A549 (cell line): ENCODE measurements around the gene TIGD2. TPM values are rescaled to one million over a fixed set of nuclear protein-coding genes. Genes with fewer than 3 reads are reported as not detected.

Source experiments
- ATAC-seq, 2 experiments: fragments of 200-7000 bp in 1 of 2; fragments of >200 bp in 1 of 2; cut with Nextera tagmentation in 1 of 2; cut with Tn5 transposase in 1 of 2; 3 replicates each; pipeline versions ENCODE4 v1.8.0 to v1.9.1; 2018 to 2020; ENCODE audit warnings: mild to moderate bottlenecking in 1 of 2, moderate library complexity in 1 of 2
- CTCF ChIA-PET: fragments of 300-600 bp; sonication (Branson Sonifier 250); formaldehyde crosslinking; extraction: SDS; loops from one replicate; lab custom pipeline; 2021; ENCODE audit warnings: antibody characterized with exemption, inconsistent platforms; lab: Yijun Ruan, JAX
- POLR2A ChIA-PET: fragments of 350-600 bp; formaldehyde crosslinking; extraction: SDS; loops from one replicate; lab custom pipeline; 2021; ENCODE audit warnings: antibody characterized with exemption, inconsistent platforms; lab: Yijun Ruan, JAX
- DNase-seq, 2 experiments: peaks; one replicate each; pipeline versions ENCODE4 v3.0.0 to v3.0.0-alpha.2; 2011 to 2016; ENCODE audit warnings: low read depth in 1 of 2, low spot score in 1 of 2
- FAIRE-seq: peaks from 2 replicates; lab custom pipeline; 2011; peaks lifted over from hg19 to GRCh38; lab: Jason Lieb, UNC
- H3K27ac ChIP-seq, 2 experiments: fragments of >200 bp; sonication (Bioruptor Twin); formaldehyde crosslinking; 3 replicates each; pipeline ENCODE4 v1.5.1; 2016 to 2017
- H3K4me1 ChIP-seq: fragments of >200 bp; sonication (Bioruptor Twin); formaldehyde crosslinking; 3 replicates; pipeline ENCODE4 v1.6.1; 2016
- H3K4me2 ChIP-seq: fragments of >200 bp; sonication (Bioruptor Twin); formaldehyde crosslinking; 3 replicates; pipeline ENCODE4 v1.6.1; 2016
- H3K4me3 ChIP-seq: fragments of >200 bp; sonication (Bioruptor Twin); formaldehyde crosslinking; 3 replicates; pipeline ENCODE4 v1.5.1; 2016
- H3K9me3 ChIP-seq: fragments of >200 bp; sonication (Bioruptor Twin); formaldehyde crosslinking; 3 replicates; pipeline ENCODE4 v1.6.1; 2016
- CHD2 ChIP-seq: fragments of 150-350 bp; IDR thresholded peaks from 2 replicates; pipeline ENCODE4 v1.6.1; 2014; ENCODE audit warnings: low read length; ENCODE audit not compliant: partially characterized antibody
- ELK1 ChIP-seq: fragments of 150-350 bp; IDR thresholded peaks from 2 replicates; pipeline ENCODE4 v1.6.1; 2014; ENCODE audit warnings: low read depth, mild to moderate bottlenecking, low read length
- EP300 ChIP-seq, 2 experiments: fragments of >200 bp; sonication (Bioruptor Twin); formaldehyde crosslinking; IDR thresholded peaks; 2 replicates in 1 of 2; 3 replicates in 1 of 2; pipeline ENCODE4 v1.6.1; 2016 to 2017
- HEYL ChIP-seq: fragments of 250-450 bp; sonication (Bioruptor Pico); IDR thresholded peaks from 2 replicates; pipeline ENCODE4 v1.8.0; 2021; ENCODE audit warnings: mild to moderate bottlenecking, moderate library complexity
- HMGXB4 ChIP-seq: fragments of 250-450 bp; sonication (Bioruptor Pico); IDR thresholded peaks from 2 replicates; pipeline ENCODE4 v1.5.0; 2021; ENCODE audit warnings: mild to moderate bottlenecking, moderate library complexity, borderline replicate concordance
- HOXB13 ChIP-seq: fragments of 250-450 bp; sonication (Bioruptor Pico); IDR thresholded peaks from 2 replicates; pipeline ENCODE4 v1.5.0; 2020; ENCODE audit warnings: low read depth, mild to moderate bottlenecking, moderate library complexity
- JUN ChIP-seq, 2 experiments: fragments of >200 bp; sonication (Bioruptor Twin); formaldehyde crosslinking; IDR thresholded peaks; 2 replicates in 1 of 2; 3 replicates in 1 of 2; pipeline ENCODE4 v1.6.1; 2016 to 2017
- KDM5A ChIP-seq: fragments of 200-600 bp; sonication (generic); IDR thresholded peaks from 2 replicates; pipeline ENCODE4 v1.6.1; 2016; ENCODE audit warnings: antibody characterized with exemption, mild to moderate bottlenecking
- MAZ ChIP-seq: fragments of 150-350 bp; IDR thresholded peaks from 2 replicates; pipeline ENCODE4 v1.6.1; 2014; ENCODE audit warnings: antibody characterized with exemption, low read depth, low read length, borderline replicate concordance
- NPAS2 ChIP-seq: fragments of 250-450 bp; sonication (Bioruptor Pico); IDR thresholded peaks from 2 replicates; pipeline ENCODE4 v1.8.0; 2022; ENCODE audit warnings: mild to moderate bottlenecking, moderate library complexity, borderline replicate concordance
- RARB ChIP-seq: fragments of 250-450 bp; sonication (Bioruptor Pico); IDR thresholded peaks from 2 replicates; pipeline ENCODE4 v1.8.0; 2021; ENCODE audit warnings: mild to moderate bottlenecking, moderate library complexity
- REST ChIP-seq: fragments of 200-600 bp; sonication (generic); IDR thresholded peaks from 2 replicates; pipeline ENCODE4 v1.6.1; 2016; ENCODE audit warnings: antibody characterized with exemption, mild to moderate bottlenecking, moderate library complexity
- SREBF2 ChIP-seq: fragments of 450-650 bp; IDR thresholded peaks from 2 replicates; pipeline ENCODE4 v1.6.1; 2014; ENCODE audit warnings: mild to moderate bottlenecking, moderate library complexity
- ZSCAN20 ChIP-seq: fragments of 250-450 bp; sonication (Bioruptor Pico); IDR thresholded peaks from 2 replicates; pipeline ENCODE4 v1.8.0; 2022; ENCODE audit warnings: mild to moderate bottlenecking, moderate library complexity
- WGBS: methylation state at CpG from one replicate; pipeline ENCODE4 v1.1.6; 2017; ENCODE audit errors: missing lambda C conversion rate; 5-methylcytosine and 5-hydroxymethylcytosine counted together
- polyA plus RNA-seq, 4 experiments: library from polyadenylated mRNA; depleted of rRNA in 3 of 4; stranded (reverse); fragments of >200 nt; fragmentation: RNase III in 1 of 4; extraction: RNeasy Plus Mini Kit Qiagen cat#74134 plus additional on column Dnase treatment in 1 of 4; gene quantifications; 2 replicates in 3 of 4; 3 replicates in 1 of 4; pipeline ENCODE4 v1.2.3, GENCODE V29; 2011 to 2017

The TIGD2 gene
- polyA plus RNA-seq, 2 of the 4 experiments (the other 2 are of a cell fraction): 6.6 to 10.7 TPM

- TF ChIP-seq REST (no peak), NPAS2 (CRISPR knock-in tag) (no peak), RARB (CRISPR knock-in tag) (no peak)
- TF ChIP-seq, all 56 proteins: peak for 0
Observed at GRCh38 chr4:89160806-89161205, 49.5 kb downstream of the TIGD2 start (continued).

GRCh38 chr4:89161841-89162240, 50.5 kb downstream of the TIGD2 start:
- ChIA-PET CTCF (no interaction called here), POLR2A (no interaction called here)
- no peak overlapping the region for H3K27ac ChIP-seq
- no peak for TF ChIP-seq HOXB13
- TF ChIP-seq HMGXB4 (CRISPR knock-in tag): no peak
- H3K4me1 ChIP-seq: peaks cover 16% of the 10 kb centered on the region; the same call in 2 of the 3 replicates
- H3K4me2 ChIP-seq: no peak overlapping the region
- H3K9me3 ChIP-seq: no peaks in the 10 kb centered on the region
- WGBS: 82% methylated on average over 2 of the region's 2 CpGs
- no peak for ATAC-seq
- DNase-seq: no peak
- H3K4me3 ChIP-seq: no peak overlapping the region
- FAIRE-seq: no peak

- FAIRE-seq (no peak), ATAC-seq (no peak), DNase-seq (no peak)
- TF ChIP-seq SREBF2 (no peak), ZSCAN20 (CRISPR knock-in tag) (no peak)
- Histone ChIP-seq H3K4me1 (peaks cover 16% of the 10 kb centered on the region; the same call in 2 of the 3 replicates), H3K9me3 (no peaks in the 10 kb centered on the region), H3K4me2 (no peak overlapping the region), H3K27ac (no peak overlapping the region), H3K4me3 (no peak overlapping the region)
- CTCF ChIA-PET: no interaction called here
- 48% methylated on average over 3 of the region's 3 CpGs for WGBS
- POLR2A ChIA-PET: no interaction called here
Observed at GRCh38 chr4:89162496-89162895, 51.2 kb downstream of the TIGD2 start.

- no peak for TF ChIP-seq JUN (IDR thresholded peaks at IDR 0.05)
- no peak for TF ChIP-seq ELK1
- no peak for TF ChIP-seq HOXB13
- no peak for TF ChIP-seq HEYL (CRISPR knock-in tag)
- TF ChIP-seq MAZ: no peak
- no peak for TF ChIP-seq REST
- TF ChIP-seq ZSCAN20 (CRISPR knock-in tag): no peak
- TF ChIP-seq KDM5A: no peak
- no peak for TF ChIP-seq EP300 (IDR thresholded peaks at IDR 0.05)
- no peak for TF ChIP-seq CHD2
- WGBS: 76% methylated on average over 4 of the region's 4 CpGs
- ATAC-seq (no peak), DNase-seq (no peak), FAIRE-seq (no peak)
- H3K4me2 ChIP-seq: no peak overlapping the region
- H3K27ac ChIP-seq: no peak overlapping the region
- no peak overlapping the region for H3K4me3 ChIP-seq
- H3K4me1 ChIP-seq: peaks cover 13% of the 10 kb centered on the region; the same call in 2 of the 3 replicates
- POLR2A ChIA-PET: no interaction called here
- no peaks in the 10 kb centered on the region for H3K9me3 ChIP-seq
- CTCF ChIA-PET: interaction anchor here (1.3 kb wide), 1 partner anchor 17 kb away, joined by 4 read pairs; no protein-coding TSS in a partner anchor
Observed at GRCh38 chr4:89162987-89163386, 51.7 kb downstream of the TIGD2 start.
